HepG2 (cell line): ENCODE results near the gene MPI. TPM values are rescaled to one million over a fixed set of nuclear protein-coding genes. Genes with fewer than 3 reads are reported as not detected.

ENCODE experiments used
- HNF4A ChIP-seq: sonication (generic); formaldehyde crosslinking; IDR thresholded peaks from 2 replicates; pipeline ENCODE4 v1.4.0; 2020; ENCODE audit warnings: missing genetic modification reagents
- KLF15 ChIP-seq: sonication (generic); formaldehyde crosslinking; IDR thresholded peaks from 2 replicates; pipeline ENCODE4 v1.8.1; 2023; ENCODE audit warnings: borderline replicate concordance, mild to moderate bottlenecking, inconsistent platforms, missing genetic modification reagents, mixed read lengths
- MTA1 ChIP-seq: sonication (generic); formaldehyde crosslinking; IDR thresholded peaks from 2 replicates; pipeline ENCODE4 v1.4.0; 2020; ENCODE audit warnings: missing genetic modification reagents, mild to moderate bottlenecking, borderline replicate concordance
- NFKBIZ ChIP-seq: IDR thresholded peaks from 2 replicates; pipeline ENCODE4 v1.6.1; 2018; ENCODE audit warnings: missing genetic modification reagents, missing compliant biosample characterization
- PHF5A ChIP-seq: IDR thresholded peaks from one replicate; pipeline ENCODE4 v1.6.1; 2018; ENCODE audit warnings: low read depth, missing genetic modification reagents; ENCODE audit not compliant: unreplicated experiment
- PRDM4 ChIP-seq: sonication (generic); formaldehyde crosslinking; IDR thresholded peaks from 2 replicates; pipeline ENCODE4 v1.9.0; 2021; ENCODE audit warnings: missing genetic modification reagents, borderline replicate concordance
- STAT5B ChIP-seq: sonication (generic); formaldehyde crosslinking; IDR thresholded peaks from 2 replicates; pipeline ENCODE4 v1.4.0; 2020; ENCODE audit warnings: missing genetic modification reagents
- ZFP62 ChIP-seq: sonication (generic); formaldehyde crosslinking; IDR thresholded peaks from 2 replicates; pipeline ENCODE4 v1.4.0; 2020; ENCODE audit warnings: missing genetic modification reagents
- ZNF562 ChIP-seq: sonication (generic); formaldehyde crosslinking; IDR thresholded peaks from 2 replicates; pipeline ENCODE4 v1.8.0; 2022; ENCODE audit warnings: missing genetic modification reagents, borderline replicate concordance
- ZNF678 ChIP-seq: sonication (generic); formaldehyde crosslinking; IDR thresholded peaks from 2 replicates; pipeline ENCODE4 v1.4.0; 2020; ENCODE audit warnings: mild to moderate bottlenecking, missing genetic modification reagents
- ZSCAN20 ChIP-seq: sonication (generic); formaldehyde crosslinking; IDR thresholded peaks from 2 replicates; pipeline ENCODE4 v1.4.0; 2020; ENCODE audit warnings: missing genetic modification reagents, mild to moderate bottlenecking, borderline replicate concordance
- polyA plus RNA-seq, 8 experiments: library from polyadenylated mRNA; depleted of rRNA in 3 of 8; stranded (reverse) in 7 of 8; unstranded in 1 of 8; fragments of >200 nt; fragmentation: Illumina TruSeq in 4 of 8; extraction: Trizol in 4 of 8; gene quantifications; 2 replicates each; pipeline versions ENCODE4 v1.2.1 to v1.2.3, GENCODE V29; 2011 to 2016; ENCODE audit warnings: low read depth in 4 of 8, missing spikeins in 1 of 8, mixed read lengths in 1 of 8; ENCODE audit not compliant: insufficient read depth in 1 of 8
- total RNA-seq, 5 experiments: library from RNA; depleted of rRNA; stranded (reverse); fragments of >200 nt; fragmentation: Illumina TruSeq; extraction: Trizol; gene quantifications; 2 replicates each; pipeline ENCODE4 v1.2.3, GENCODE V29; 2016; ENCODE audit warnings: low read depth in 1 of 5
- TF ChIP-seq, protein P1 (sequence below): sonication (generic); formaldehyde crosslinking; IDR thresholded peaks from 2 replicates; pipeline ENCODE4 v1.5.0; 2020; ENCODE audit warnings: mild to moderate bottlenecking, missing genetic modification reagents
- TF ChIP-seq, protein P2 (sequence below): IDR thresholded peaks from 2 replicates; pipeline ENCODE4 v1.6.1; 2016; ENCODE audit warnings: low read depth, control low read depth
- TF ChIP-seq, protein P3 (sequence below): sonication (generic); formaldehyde crosslinking; IDR thresholded peaks from 2 replicates; pipeline ENCODE4 v1.5.0; 2020; ENCODE audit warnings: missing genetic modification reagents

The MPI gene
- total and polyA plus RNA-seq, 2 of the 13 experiments (the other 11 are each of a cell fraction or from before 2014, with no cell fraction given) = 36.9 to 63.5 TPM

GRCh38 chr15:74889883-74890664 is at the start of gene MPI (continued):
- TF ChIP-seq, protein P1, sequence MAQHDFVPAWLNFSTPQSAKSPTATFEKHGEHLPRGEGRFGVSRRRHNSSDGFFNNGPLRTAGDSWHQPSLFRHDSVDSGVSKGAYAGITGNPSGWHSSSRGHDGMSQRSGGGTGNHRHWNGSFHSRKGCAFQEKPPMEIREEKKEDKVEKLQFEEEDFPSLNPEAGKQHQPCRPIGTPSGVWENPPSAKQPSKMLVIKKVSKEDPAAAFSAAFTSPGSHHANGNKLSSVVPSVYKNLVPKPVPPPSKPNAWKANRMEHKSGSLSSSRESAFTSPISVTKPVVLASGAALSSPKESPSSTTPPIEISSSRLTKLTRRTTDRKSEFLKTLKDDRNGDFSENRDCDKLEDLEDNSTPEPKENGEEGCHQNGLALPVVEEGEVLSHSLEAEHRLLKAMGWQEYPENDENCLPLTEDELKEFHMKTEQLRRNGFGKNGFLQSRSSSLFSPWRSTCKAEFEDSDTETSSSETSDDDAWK (CRISPR knock-in tag) = no peak
- TF ChIP-seq ZFP62 (peak; percentile 82; the same call in 1 of the 2 replicates), HNF4A (CRISPR knock-in tag) (peak; percentile 4; the same call in 1 of the 2 replicates), KLF15 (no peak), ZNF562 (CRISPR knock-in tag) (no peak), ZNF678 (CRISPR knock-in tag) (no peak), MTA1 (CRISPR knock-in tag) (peak; percentile 35; the same call in 1 of the 2 replicates), PRDM4 (CRISPR knock-in tag) (no peak), STAT5B (CRISPR knock-in tag) (peak; percentile 55; the same call in 1 of the 2 replicates), PHF5A (no peak), ZSCAN20 (CRISPR knock-in tag) (no peak), NFKBIZ (no peak)
- TF ChIP-seq, protein P2, sequence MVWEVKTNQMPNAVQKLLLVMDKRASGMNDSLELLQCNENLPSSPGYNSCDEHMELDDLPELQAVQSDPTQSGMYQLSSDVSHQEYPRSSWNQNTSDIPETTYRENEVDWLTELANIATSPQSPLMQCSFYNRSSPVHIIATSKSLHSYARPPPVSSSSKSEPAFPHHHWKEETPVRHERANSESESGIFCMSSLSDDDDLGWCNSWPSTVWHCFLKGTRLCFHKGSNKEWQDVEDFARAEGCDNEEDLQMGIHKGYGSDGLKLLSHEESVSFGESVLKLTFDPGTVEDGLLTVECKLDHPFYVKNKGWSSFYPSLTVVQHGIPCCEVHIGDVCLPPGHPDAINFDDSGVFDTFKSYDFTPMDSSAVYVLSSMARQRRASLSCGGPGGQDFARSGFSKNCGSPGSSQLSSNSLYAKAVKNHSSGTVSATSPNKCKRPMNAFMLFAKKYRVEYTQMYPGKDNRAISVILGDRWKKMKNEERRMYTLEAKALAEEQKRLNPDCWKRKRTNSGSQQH (CRISPR knock-in tag) = peak; percentile 58
- TF ChIP-seq, protein P3, sequence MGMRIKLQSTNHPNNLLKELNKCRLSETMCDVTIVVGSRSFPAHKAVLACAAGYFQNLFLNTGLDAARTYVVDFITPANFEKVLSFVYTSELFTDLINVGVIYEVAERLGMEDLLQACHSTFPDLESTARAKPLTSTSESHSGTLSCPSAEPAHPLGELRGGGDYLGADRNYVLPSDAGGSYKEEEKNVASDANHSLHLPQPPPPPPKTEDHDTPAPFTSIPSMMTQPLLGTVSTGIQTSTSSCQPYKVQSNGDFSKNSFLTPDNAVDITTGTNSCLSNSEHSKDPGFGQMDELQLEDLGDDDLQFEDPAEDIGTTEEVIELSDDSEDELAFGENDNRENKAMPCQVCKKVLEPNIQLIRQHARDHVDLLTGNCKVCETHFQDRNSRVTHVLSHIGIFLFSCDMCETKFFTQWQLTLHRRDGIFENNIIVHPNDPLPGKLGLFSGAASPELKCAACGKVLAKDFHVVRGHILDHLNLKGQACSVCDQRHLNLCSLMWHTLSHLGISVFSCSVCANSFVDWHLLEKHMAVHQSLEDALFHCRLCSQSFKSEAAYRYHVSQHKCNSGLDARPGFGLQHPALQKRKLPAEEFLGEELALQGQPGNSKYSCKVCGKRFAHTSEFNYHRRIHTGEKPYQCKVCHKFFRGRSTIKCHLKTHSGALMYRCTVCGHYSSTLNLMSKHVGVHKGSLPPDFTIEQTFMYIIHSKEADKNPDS = no peak
